Mesendoderm (in vitro differentiated cells): ENCODE data around the gene NEURL4. TPM values are rescaled to one million over a fixed set of nuclear protein-coding genes. Genes with fewer than 3 reads are reported as not detected.
"Not testable (repeated sequence)": the region's sequence is repeated elsewhere in the genome, so short reads cannot be mapped to it uniquely, and the experiment has no call there.

ENCODE experiments used
- DNase-seq: peaks from one replicate; pipeline ENCODE4 v3.0.0; 2013
- H2AK5ac ChIP-seq: 2 replicates; pipeline ENCODE4 v1.6.1; 2013; ENCODE audit warnings: low read length, inconsistent platforms
- H2BK120ac ChIP-seq: 2 replicates; pipeline ENCODE4 v1.6.1; 2013; ENCODE audit warnings: low read depth, mild to moderate bottlenecking, low read length, moderate library complexity, mixed read lengths
- H2BK15ac ChIP-seq: replicated peaks from 2 replicates; pipeline ENCODE4 v1.6.1; 2013; ENCODE audit warnings: low read depth, mild to moderate bottlenecking, moderate library complexity
- H2BK5ac ChIP-seq: 2 replicates; pipeline ENCODE4 v1.6.1; 2013; ENCODE audit warnings: low read length, inconsistent platforms
- H3K18ac ChIP-seq: 2 replicates; pipeline ENCODE4 v1.6.1; 2013; ENCODE audit warnings: mild to moderate bottlenecking, low read length, mixed read lengths
- H3K23ac ChIP-seq: one replicate; pipeline ENCODE4 v1.6.1; 2013; ENCODE audit warnings: low read length
- H3K27ac ChIP-seq: 2 replicates; pipeline ENCODE4 v1.5.1; 2013; ENCODE audit warnings: low read depth, mild to moderate bottlenecking, inconsistent platforms, low read length, moderate library complexity
- H3K27me3 ChIP-seq: 2 replicates; pipeline ENCODE4 v1.6.1; 2013; ENCODE audit warnings: low read length, control low read depth, mild to moderate bottlenecking, inconsistent platforms; ENCODE audit not compliant: insufficient read depth, poor library complexity
- H3K36me3 ChIP-seq: 2 replicates; pipeline ENCODE4 v1.6.1; 2013; ENCODE audit warnings: low read length, inconsistent platforms; ENCODE audit not compliant: control insufficient read depth, insufficient read depth
- H3K4ac ChIP-seq: one replicate; pipeline ENCODE4 v1.6.1; 2013; ENCODE audit warnings: low read depth, mild to moderate bottlenecking, low read length, moderate library complexity
- H3K4me1 ChIP-seq: 2 replicates; pipeline ENCODE4 v1.6.1; 2013; ENCODE audit warnings: low read depth, low read length, inconsistent platforms; ENCODE audit not compliant: control insufficient read depth
- H3K4me2 ChIP-seq: 2 replicates; pipeline ENCODE4 v1.6.1; 2013; ENCODE audit warnings: low read length
- H3K4me3 ChIP-seq: 2 replicates; pipeline ENCODE4 v1.5.1; 2013; ENCODE audit warnings: mild to moderate bottlenecking, low read length
- H3K56ac ChIP-seq: one replicate; pipeline ENCODE4 v1.6.1; 2013; ENCODE audit warnings: low read length
- H3K79me1 ChIP-seq: 2 replicates; pipeline ENCODE4 v1.6.1; 2013; ENCODE audit warnings: low read length, inconsistent platforms
- H3K79me2 ChIP-seq: 2 replicates; pipeline ENCODE4 v1.6.1; 2013; ENCODE audit warnings: mild to moderate bottlenecking, low read length; ENCODE audit not compliant: control insufficient read depth, insufficient read depth
- H3K9ac ChIP-seq: 2 replicates; pipeline ENCODE4 v1.6.1; 2013; ENCODE audit warnings: low read length, inconsistent platforms
- H4K5ac ChIP-seq: one replicate; pipeline ENCODE4 v1.6.1; 2013; ENCODE audit warnings: low read length
- H4K8ac ChIP-seq: one replicate; pipeline ENCODE4 v1.6.1; 2013; ENCODE audit warnings: low read depth, mild to moderate bottlenecking, control low read depth, low read length, moderate library complexity
- WGBS: extraction: QIAGEN DNeasy Blood & Tissue Kit; methylation state at CpG from one replicate; pipeline ENCODE4 v1.1.7; 2013; ENCODE audit warnings: low lambda C conversion rate, missing lambda C conversion rate; ENCODE audit not compliant: insufficient coverage; ENCODE audit errors: extremely low coverage; 5-methylcytosine and 5-hydroxymethylcytosine counted together
- polyA plus RNA-seq, 2 experiments: library from polyadenylated mRNA; stranded (reverse); fragments of 200-250 nt; gene quantifications; one replicate each; pipeline ENCODE4 v1.2.3, GENCODE V29; 2013

Gene NEURL4
- polyA plus RNA-seq (2013, experiment 1 of 2): 13.0 TPM
- polyA plus RNA-seq (2013, experiment 2 of 2): 14.2 TPM

DNA sequence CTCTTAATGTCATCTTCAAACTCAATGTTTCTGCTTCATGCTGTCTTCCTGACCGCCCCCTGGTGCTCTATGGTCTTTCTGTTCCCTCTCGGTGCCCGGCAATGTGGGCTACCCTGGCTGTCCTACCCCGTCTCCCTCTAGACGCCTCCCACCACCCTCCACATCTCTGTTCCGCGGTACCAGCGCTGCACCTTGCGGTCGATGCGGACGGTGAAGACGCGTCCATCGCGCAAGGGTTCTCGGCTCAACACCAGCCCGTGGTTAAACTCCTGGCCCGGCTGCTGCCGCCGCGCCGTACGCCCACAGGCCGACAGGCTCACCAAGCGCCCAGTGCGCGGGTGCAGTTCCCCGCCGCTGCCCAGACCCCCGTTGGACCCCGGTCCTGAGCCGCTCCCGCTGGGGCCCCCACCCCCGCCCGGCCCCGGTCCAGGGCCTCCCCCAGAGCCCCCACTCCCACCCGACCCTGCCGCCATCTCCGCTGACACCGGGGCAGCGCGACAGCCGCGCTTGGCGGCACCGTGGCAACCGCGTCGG, at the start of gene NEURL4:
TSS of gene NEURL4 (minus strand) at position 496 of the 534 bp plus-strand sequence. CDS start at position 473, 23 bp downstream.
- H3K56ac ChIP-seq: peak within 1 kb of the TSS; percentile 100
- H3K4ac ChIP-seq: peak within 1 kb of the TSS; percentile 71
- no peak within 1 kb of the TSS for H2BK120ac ChIP-seq
- H4K8ac ChIP-seq: no peak within 1 kb of the TSS
- peak within 1 kb of the TSS; percentile 99 for H3K4me3 ChIP-seq
- H3K18ac ChIP-seq: no peak within 1 kb of the TSS
- H3K23ac ChIP-seq: no peak within 1 kb of the TSS
- peaks cover 6% of the 10 kb centered on the region for H3K36me3 ChIP-seq
- H3K4me1 ChIP-seq: no peaks in the 10 kb centered on the region
- H2BK5ac ChIP-seq: peak within 1 kb of the TSS; percentile 71
- H2AK5ac ChIP-seq: peak within 1 kb of the TSS; percentile 74
- H3K9ac ChIP-seq: peak within 1 kb of the TSS; percentile 100
- H3K27me3 ChIP-seq: no peaks in the 10 kb centered on the region
- DNase-seq: peak; percentile 28
- H3K27ac ChIP-seq: peak within 1 kb of the TSS; percentile 78
- no peak within 1 kb of the TSS for H4K5ac ChIP-seq
- peaks cover 13% of the 10 kb centered on the region for H3K79me2 ChIP-seq
- H2BK15ac ChIP-seq: no peak within 1 kb of the TSS
- no CpG with 5 or more reads among the region's 50 CpGs for WGBS
- peaks cover 11% of the 10 kb centered on the region for H3K79me1 ChIP-seq
- H3K4me2 ChIP-seq: peak within 1 kb of the TSS; percentile 100

DNA sequence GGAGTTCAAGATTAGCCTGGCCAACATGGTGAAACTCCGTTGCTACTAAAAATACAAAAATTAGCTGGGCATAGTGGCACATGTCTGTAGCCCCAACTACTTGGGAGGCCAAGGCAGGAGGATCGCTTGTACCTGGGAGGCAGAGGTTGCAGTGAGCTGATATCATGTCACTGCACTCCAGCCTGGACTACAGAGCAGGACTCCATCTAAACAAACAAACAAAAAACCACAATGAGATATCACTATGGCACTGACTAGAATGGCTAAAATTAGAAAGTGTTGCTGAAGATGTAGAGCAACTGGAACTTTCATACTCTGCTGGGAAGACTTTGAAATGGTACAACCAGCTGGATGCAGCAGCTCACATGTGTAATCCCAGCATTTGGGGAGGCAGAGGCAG, 45.2 kb upstream of the NEURL4 start:
- DNase-seq: no peak
- H3K23ac ChIP-seq: no peak overlapping the region
- no CpG with 5 or more reads among the region's 2 CpGs for WGBS

DNA sequence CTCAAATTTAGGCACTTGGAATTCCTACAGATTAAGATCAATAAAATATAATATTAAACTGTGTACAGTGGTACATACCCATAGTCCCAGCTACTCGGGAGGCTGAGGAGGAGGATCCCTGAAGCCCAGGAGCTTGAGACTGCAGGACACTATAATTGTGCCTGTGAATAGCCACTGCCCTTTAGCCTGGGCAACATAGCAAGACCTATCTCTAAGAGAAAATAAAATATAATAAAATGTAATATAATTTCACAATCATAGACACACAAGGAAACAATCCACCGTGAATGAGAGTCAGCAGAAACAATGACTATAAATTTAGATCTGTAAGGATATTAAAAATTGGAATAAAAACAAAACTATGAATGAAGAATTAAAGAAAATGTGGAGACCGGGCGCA, 41.7 kb upstream of the NEURL4 start:
- no peak overlapping the region for H4K8ac ChIP-seq
- H3K56ac ChIP-seq: no peak overlapping the region
- no peak overlapping the region for H2BK120ac ChIP-seq
- no peak overlapping the region for H2BK5ac ChIP-seq
- DNase-seq: no peak
- no peaks in the 10 kb centered on the region for H3K27me3 ChIP-seq
- H3K23ac ChIP-seq: no peak overlapping the region
- H2BK15ac ChIP-seq: no peak overlapping the region
- H3K4me1 ChIP-seq: no peaks in the 10 kb centered on the region
- H3K27ac ChIP-seq: no peak overlapping the region
- no peak overlapping the region for H2AK5ac ChIP-seq
- no peaks in the 10 kb centered on the region for H3K36me3 ChIP-seq
- H3K4me3 ChIP-seq: no peak overlapping the region
- no peak overlapping the region for H4K5ac ChIP-seq
- WGBS: no CpG with 5 or more reads among the region's 4 CpGs
- no peak overlapping the region for H3K4ac ChIP-seq
- no peak overlapping the region for H3K18ac ChIP-seq
- no peak overlapping the region for H3K9ac ChIP-seq
- H3K4me2 ChIP-seq: no peak overlapping the region
- H3K79me1 ChIP-seq: no peaks in the 10 kb centered on the region
- no peaks in the 10 kb centered on the region for H3K79me2 ChIP-seq

More for the DNA sequence above, 45.2 kb upstream of the NEURL4 start:
- Histone ChIP-seq H3K4me3 (no peak overlapping the region), H4K5ac (no peak overlapping the region), H3K18ac (no peak overlapping the region), H2AK5ac (no peak overlapping the region), H2BK5ac (no peak overlapping the region), H3K36me3 (no peaks in the 10 kb centered on the region), H3K79me1 (no peaks in the 10 kb centered on the region), H3K4me1 (no peaks in the 10 kb centered on the region), H2BK120ac (no peak overlapping the region), H3K79me2 (no peaks in the 10 kb centered on the region), H3K4ac (no peak overlapping the region), H2BK15ac (no peak overlapping the region), H3K4me2 (no peak overlapping the region), H3K9ac (no peak overlapping the region), H3K27ac (no peak overlapping the region), H3K56ac (no peak overlapping the region), H4K8ac (no peak overlapping the region), H3K27me3 (no peaks in the 10 kb centered on the region)

DNA sequence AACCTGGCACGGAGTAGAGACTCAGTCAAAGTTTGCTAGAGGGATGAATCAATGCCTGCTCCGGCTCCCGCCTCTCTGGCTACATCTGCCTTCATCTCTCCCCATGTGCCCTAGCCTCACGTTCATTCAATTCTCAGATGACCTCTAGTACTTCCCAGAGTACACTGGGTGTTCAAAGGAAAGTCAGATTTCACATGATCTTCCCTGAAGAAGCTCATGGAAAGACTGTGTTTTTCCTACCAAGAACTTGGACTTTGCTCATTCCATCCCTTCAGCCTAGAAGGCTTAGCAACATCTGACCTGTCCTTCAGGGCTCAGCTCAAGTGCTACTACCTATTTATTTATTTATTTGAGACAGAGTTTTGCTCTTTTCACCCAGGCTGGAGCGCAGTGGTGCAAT, 40.7 kb upstream of the NEURL4 start:
- Histone ChIP-seq H3K27ac (no peak overlapping the region), H3K4ac (no peak overlapping the region), H3K4me1 (no peaks in the 10 kb centered on the region), H2BK15ac (no peak overlapping the region), H3K27me3 (no peaks in the 10 kb centered on the region), H2AK5ac (no peak overlapping the region), H4K8ac (no peak overlapping the region), H2BK120ac (no peak overlapping the region), H3K18ac (no peak overlapping the region), H3K56ac (no peak overlapping the region), H3K36me3 (no peaks in the 10 kb centered on the region), H3K4me3 (no peak overlapping the region), H3K23ac (no peak overlapping the region), H3K9ac (no peak overlapping the region), H3K79me1 (no peaks in the 10 kb centered on the region), H3K79me2 (no peaks in the 10 kb centered on the region), H3K4me2 (no peak overlapping the region), H4K5ac (no peak overlapping the region), H2BK5ac (no peak overlapping the region)
- DNase-seq: no peak
- no CpG with 5 or more reads among the region's 5 CpGs for WGBS

DNA sequence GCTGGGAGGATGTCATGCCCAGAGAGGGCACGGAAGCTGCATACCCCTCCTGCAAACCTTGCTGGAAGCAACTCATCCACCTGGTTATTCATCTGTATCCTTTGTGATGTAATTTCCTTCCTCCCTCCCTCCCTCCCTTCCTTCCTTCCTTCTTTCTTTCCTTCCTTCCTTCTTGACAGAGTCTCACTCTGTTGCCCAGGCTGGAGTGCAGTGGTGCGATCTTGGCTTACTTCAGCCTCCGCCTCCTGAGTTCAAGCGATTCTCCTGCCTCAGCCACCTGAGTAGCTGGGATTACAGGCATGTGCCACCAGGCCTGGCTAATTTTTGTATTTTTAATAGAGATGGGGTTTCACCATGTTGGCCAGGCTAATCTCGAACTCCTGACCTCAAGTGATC, 39.5 kb upstream of the NEURL4 start:
- not testable (repeated sequence) for H3K79me2 ChIP-seq, H3K18ac ChIP-seq, H3K56ac ChIP-seq, H3K4ac ChIP-seq, H3K4me3 ChIP-seq, H3K27me3 ChIP-seq, H3K79me1 ChIP-seq, H3K4me1 ChIP-seq, H2BK15ac ChIP-seq, H4K8ac ChIP-seq, DNase-seq, H2BK120ac ChIP-seq, H3K9ac ChIP-seq, H3K36me3 ChIP-seq, H3K27ac ChIP-seq, H3K4me2 ChIP-seq, H3K23ac ChIP-seq, H4K5ac ChIP-seq, H2AK5ac ChIP-seq, H2BK5ac ChIP-seq
- no CpG with 5 or more reads among the region's 5 CpGs for WGBS
